Lower leg skin (tissue), 3 donors: ENCODE measurements around the gene TMPRSS6.

ENCODE experiments used
- POLR2A ChIP-seq, 2 donors: fragments of 450-650 bp; IDR thresholded peaks; one replicate each; pipeline ENCODE4 v1.6.1; 2016 to 2017; ENCODE audit warnings: antibody characterized with exemption in 2 of 2, mild to moderate bottlenecking in 1 of 2, moderate library complexity in 1 of 2
- TF ChIP-seq, protein P1 (sequence below), 3 donors: fragments of 450-650 bp; IDR thresholded peaks; one replicate each; pipeline ENCODE4 v1.5.1; 2016; ENCODE audit warnings: antibody characterized with exemption in 3 of 3, mild to moderate bottlenecking in 3 of 3, moderate library complexity in 2 of 3

DNA sequence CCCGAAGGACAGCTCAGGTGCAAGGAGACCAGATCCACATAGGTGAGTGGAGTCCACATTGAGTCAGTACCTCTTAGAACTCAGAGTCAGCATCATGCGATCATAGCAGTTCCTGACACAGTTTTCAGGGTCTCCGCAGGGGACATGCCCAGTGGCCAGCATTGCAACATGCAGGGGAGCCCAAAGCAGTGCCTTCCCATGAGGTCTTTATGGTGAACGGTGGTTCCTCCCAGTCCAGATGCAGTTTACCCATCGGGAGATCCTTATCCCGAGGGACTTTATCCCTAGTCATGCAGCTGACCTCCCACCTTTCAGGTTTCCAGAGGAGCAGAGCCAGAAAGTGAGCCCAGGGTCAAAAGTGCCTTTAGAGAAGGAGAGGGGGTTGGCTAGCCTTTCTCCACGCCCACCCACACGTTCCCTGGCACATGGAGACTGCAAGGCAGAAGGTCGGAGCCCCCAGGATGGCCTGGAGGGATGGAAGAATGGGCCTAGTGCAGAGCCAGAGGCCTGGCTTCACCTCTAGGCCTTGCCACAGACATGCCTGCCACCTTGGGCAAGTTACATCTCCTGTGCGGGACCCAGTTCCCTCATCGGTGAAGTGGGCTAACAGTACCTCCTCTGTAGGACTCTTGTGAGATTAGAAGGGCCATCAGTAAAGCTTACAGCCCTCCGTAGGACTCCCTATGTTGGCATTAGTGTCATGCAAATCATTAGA is 51.6 kb downstream of the TMPRSS6 start:
- TF ChIP-seq, protein P1, sequence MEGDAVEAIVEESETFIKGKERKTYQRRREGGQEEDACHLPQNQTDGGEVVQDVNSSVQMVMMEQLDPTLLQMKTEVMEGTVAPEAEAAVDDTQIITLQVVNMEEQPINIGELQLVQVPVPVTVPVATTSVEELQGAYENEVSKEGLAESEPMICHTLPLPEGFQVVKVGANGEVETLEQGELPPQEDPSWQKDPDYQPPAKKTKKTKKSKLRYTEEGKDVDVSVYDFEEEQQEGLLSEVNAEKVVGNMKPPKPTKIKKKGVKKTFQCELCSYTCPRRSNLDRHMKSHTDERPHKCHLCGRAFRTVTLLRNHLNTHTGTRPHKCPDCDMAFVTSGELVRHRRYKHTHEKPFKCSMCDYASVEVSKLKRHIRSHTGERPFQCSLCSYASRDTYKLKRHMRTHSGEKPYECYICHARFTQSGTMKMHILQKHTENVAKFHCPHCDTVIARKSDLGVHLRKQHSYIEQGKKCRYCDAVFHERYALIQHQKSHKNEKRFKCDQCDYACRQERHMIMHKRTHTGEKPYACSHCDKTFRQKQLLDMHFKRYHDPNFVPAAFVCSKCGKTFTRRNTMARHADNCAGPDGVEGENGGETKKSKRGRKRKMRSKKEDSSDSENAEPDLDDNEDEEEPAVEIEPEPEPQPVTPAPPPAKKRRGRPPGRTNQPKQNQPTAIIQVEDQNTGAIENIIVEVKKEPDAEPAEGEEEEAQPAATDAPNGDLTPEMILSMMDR (IDR thresholded peaks at IDR 0.05), result no peak
- TF ChIP-seq POLR2A (IDR thresholded peaks at IDR 0.05), result no peak
